Endothelial cell of umbilical vein (primary cell): ENCODE data around the gene CFP.

Experiments
- CTCF ChIP-seq, 2 donors: IDR thresholded peaks; 1 replicate in 1 of 2; 2 replicates in 1 of 2; pipeline ENCODE4 v1.5.1; 2011; ENCODE audit warnings: low read length in 2 of 2, mild to moderate bottlenecking in 2 of 2, moderate library complexity in 2 of 2, control low read depth in 1 of 2, inconsistent platforms in 1 of 2, low read depth in 1 of 2; ENCODE audit not compliant: insufficient read depth in 1 of 2; ENCODE audit errors: extremely low read depth in 1 of 2
- EZH2 ChIP-seq: IDR thresholded peaks from 2 replicates; pipeline ENCODE4 v1.6.1; 2012; ENCODE audit warnings: borderline replicate concordance, low read depth, mild to moderate bottlenecking, moderate library complexity, low read length, inconsistent platforms; ENCODE audit not compliant: severe bottlenecking
- POLR2A ChIP-seq: IDR thresholded peaks from 2 replicates; pipeline ENCODE4 v1.6.1; 2012; ENCODE audit warnings: low read depth, mild to moderate bottlenecking, control low read depth, low read length

GRCh38 chrX:47587906-47588735 lies 41.6 kb downstream of the CFP start:
- TF ChIP-seq EZH2 (no peak), CTCF (IDR thresholded peaks at IDR 0.05; ENCODE audit: extremely low read depth in 1 of 2, insufficient read depth in 1 of 2, low read depth in 1 of 2, low read length in 2 of 2) (no peak), POLR2A (no peak)
